ENCODE data around the gene CYP4F2. TPM values are rescaled to one million over a fixed set of nuclear protein-coding genes. Genes with fewer than 3 reads are reported as not detected.

CYP4F2 gene
- total and polyA plus RNA-seq, 2 donors from 2014 or later = 0.31 to 16.8 TPM

DNA sequence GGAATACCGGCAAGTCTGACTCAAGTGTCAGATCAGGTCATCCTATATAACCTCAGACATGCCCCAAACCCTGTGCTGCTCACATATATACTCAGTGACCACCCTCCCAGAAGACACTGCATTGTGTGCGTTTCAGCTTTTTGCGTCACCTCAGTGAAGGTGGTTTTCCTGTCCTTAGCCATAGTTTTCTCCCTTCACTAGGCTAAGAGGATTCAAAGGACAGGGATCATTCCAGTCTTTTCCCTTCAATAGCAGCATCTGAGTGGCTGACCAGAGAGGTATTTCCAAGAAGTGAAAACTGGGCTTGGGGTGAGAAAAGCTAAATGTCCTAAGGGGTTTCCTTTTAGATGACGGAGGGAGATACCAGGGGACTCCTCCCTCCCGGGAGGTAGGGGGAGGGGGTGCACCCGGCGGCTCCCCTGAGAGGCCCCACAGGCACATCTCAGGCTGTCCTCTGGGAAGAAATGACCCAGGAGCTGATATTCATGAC is 69.7 kb downstream of the CYP4F2 start:
- TF ChIP-seq CTCF (IDR thresholded peaks at IDR 0.05; ENCODE audit: borderline replicate concordance, extremely low read depth, insufficient read depth) = no peak
- FAIRE-seq = no peak
- no peak overlapping the region for H3K27ac ChIP-seq (ENCODE audit: low read depth in 2 of 2, low read length in 2 of 2)
- no peaks in the 10 kb centered on the region for H3K27me3 ChIP-seq (ENCODE audit: control insufficient read depth, insufficient read depth, low read length)
- H3K4me1 ChIP-seq (ENCODE audit: control insufficient read depth in 2 of 3, insufficient read depth in 2 of 3, low read depth in 1 of 3, low read length in 3 of 3) = no peaks in the 10 kb centered on the region
- H3K9me3 ChIP-seq (ENCODE audit: control insufficient read depth in 2 of 3, insufficient read depth in 1 of 3, low read length in 3 of 3) = no peaks in the 10 kb centered on the region
- intact Hi-C loops (cut with DNase I) = no loop called here
- H3K4me3 ChIP-seq (ENCODE audit: low read length in 3 of 3) = no peak overlapping the region
- H3K36me3 ChIP-seq (ENCODE audit: control insufficient read depth in 2 of 3, insufficient read depth in 3 of 3, low read length in 3 of 3) = no peaks in the 10 kb centered on the region
- DNase-seq = peak in 1 of 5 donors; percentile 2
- no peak overlapping the region for H3K9ac ChIP-seq (ENCODE audit: low read length in 3 of 3)

Other genes with a start within 250 kb of the CYP4F2 start
- gene CYP4F12, start 225.0 kb downstream of the CYP4F2 start, total RNA-seq = 4.4 TPM
- 10.2 TPM for gene CYP4F12, start 225.0 kb downstream of the CYP4F2 start, polyA plus RNA-seq (ENCODE audit: insufficient read depth, low read depth, low replicate concordance)
- gene OR10H2, start 170.1 kb downstream of the CYP4F2 start, total RNA-seq = not detected
- gene OR10H2, start 170.1 kb downstream of the CYP4F2 start, polyA plus RNA-seq (ENCODE audit: insufficient read depth, low read depth, low replicate concordance) = not detected
- gene OR10H3, start 160.1 kb downstream of the CYP4F2 start, total RNA-seq = not detected
- not detected for gene OR10H3, start 160.1 kb downstream of the CYP4F2 start, polyA plus RNA-seq (ENCODE audit: insufficient read depth, low read depth, low replicate concordance)
- gene OR10H5, start 110.4 kb downstream of the CYP4F2 start, total RNA-seq = not detected
- not detected for gene OR10H5, start 110.4 kb downstream of the CYP4F2 start, polyA plus RNA-seq (ENCODE audit: insufficient read depth, low read depth, low replicate concordance)
- gene OR10H1, start 82.4 kb downstream of the CYP4F2 start, total RNA-seq = 0.09 TPM
- gene OR10H1, start 82.4 kb downstream of the CYP4F2 start, polyA plus RNA-seq (ENCODE audit: insufficient read depth, low read depth, low replicate concordance) = not detected
- gene CYP4F11, start 36.5 kb upstream of the CYP4F2 start, total RNA-seq = 2.1 TPM
- gene CYP4F11, start 36.5 kb upstream of the CYP4F2 start, polyA plus RNA-seq (ENCODE audit: insufficient read depth, low read depth, low replicate concordance) = 7.2 TPM
- gene OR10H4, start 50.9 kb upstream of the CYP4F2 start, total RNA-seq = not detected
- gene OR10H4, start 50.9 kb upstream of the CYP4F2 start, polyA plus RNA-seq (ENCODE audit: insufficient read depth, low read depth, low replicate concordance) = not detected
- gene TPM4, start 178.4 kb upstream of the CYP4F2 start, total RNA-seq = 273 TPM
- gene TPM4, start 178.4 kb upstream of the CYP4F2 start, polyA plus RNA-seq (ENCODE audit: insufficient read depth, low read depth, low replicate concordance) = 132 TPM
- gene RAB8A, start 213.8 kb upstream of the CYP4F2 start, total RNA-seq = 75.6 TPM
- gene RAB8A, start 213.8 kb upstream of the CYP4F2 start, polyA plus RNA-seq (ENCODE audit: insufficient read depth, low read depth, low replicate concordance) = 38.5 TPM
- 7.7 TPM for gene HSH2D, start 245.6 kb upstream of the CYP4F2 start, total RNA-seq
- gene HSH2D, start 245.6 kb upstream of the CYP4F2 start, polyA plus RNA-seq (ENCODE audit: insufficient read depth, low read depth, low replicate concordance) = 0.41 TPM